GM18951 (cell line): ENCODE data around the gene LRFN2.

Experiments
- POLR2A ChIP-seq: IDR thresholded peaks from 4 replicates; pipeline ENCODE4 v1.6.1; 2011; ENCODE audit warnings: mild to moderate bottlenecking; ENCODE audit not compliant: insufficient read length, insufficient read depth; ENCODE audit errors: extremely low read depth
- in situ Hi-C: fragments of 300-500 bp; cut with MboI; formaldehyde crosslinking; loops from one replicate; pipeline ENCODE4 v1.12.0; 2022; ENCODE audit warnings: low sequenced_read_pairs, mixed read lengths, inconsistent platforms; ENCODE audit not compliant: unreplicated experiment

The LRFN2 gene

DNA sequence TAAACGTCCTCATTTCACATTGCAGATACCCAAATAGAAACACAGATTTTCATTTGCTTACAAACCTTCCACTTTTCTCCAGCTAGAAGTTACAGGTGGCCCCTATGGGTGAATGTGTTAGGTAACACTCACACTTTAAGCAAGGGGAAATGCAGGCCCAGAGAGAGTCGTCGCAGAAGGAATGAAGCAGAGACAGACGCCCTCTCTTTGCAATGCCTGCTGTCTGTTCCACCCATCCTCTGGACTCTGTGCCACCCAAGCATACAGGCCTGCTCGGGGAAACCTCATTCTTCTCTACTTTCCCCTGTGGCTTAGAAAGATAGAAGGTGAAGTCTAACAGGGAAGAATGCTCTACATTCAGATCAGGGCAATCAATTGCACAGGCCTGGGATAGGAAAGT is 57.2 kb downstream of the LRFN2 start:
- in situ Hi-C loops, result no loop called here
- no peak for TF ChIP-seq POLR2A

DNA sequence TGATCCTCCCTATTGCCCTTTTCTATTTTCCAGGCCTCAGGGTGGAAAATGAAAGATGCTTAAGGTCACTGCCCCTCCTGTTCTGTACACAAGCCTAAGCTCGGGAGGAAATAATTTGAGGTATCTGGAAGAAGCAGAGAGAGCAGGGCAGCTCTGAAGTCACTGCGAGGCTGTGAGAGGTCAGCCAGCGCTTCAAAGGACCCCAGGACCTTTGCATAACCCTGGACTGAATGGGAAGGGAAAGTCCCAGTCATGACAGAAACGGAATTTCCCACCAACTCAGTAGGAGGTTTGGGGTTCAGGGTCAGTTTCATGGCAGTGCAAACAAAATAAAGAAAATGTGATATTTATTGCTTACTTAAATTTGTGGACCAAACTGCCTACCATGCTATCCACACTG is 58.1 kb downstream of the LRFN2 start:
- in situ Hi-C loops, result no loop called here
- no peak for TF ChIP-seq POLR2A

DNA sequence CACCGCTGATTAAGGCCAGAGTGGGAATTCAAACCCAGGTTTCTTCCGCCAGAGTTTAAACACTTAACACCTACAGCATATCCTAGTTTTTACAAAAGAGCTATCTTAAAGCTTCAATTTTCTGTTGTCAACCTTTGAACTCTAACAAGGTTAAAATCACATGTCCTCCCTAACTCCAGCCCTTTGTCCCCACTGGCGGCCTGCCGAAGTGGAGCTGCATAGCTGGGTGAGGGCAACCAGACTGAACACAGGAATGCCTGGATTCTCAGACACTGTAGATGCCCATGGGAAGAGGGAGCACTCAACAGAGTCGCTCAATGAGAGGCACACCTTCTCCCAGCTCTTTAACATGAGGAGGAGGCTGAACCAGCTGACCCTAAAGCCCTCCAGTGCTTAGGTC is 59.1 kb downstream of the LRFN2 start:
- TF ChIP-seq POLR2A, result no peak
- in situ Hi-C loops, result no loop called here

DNA sequence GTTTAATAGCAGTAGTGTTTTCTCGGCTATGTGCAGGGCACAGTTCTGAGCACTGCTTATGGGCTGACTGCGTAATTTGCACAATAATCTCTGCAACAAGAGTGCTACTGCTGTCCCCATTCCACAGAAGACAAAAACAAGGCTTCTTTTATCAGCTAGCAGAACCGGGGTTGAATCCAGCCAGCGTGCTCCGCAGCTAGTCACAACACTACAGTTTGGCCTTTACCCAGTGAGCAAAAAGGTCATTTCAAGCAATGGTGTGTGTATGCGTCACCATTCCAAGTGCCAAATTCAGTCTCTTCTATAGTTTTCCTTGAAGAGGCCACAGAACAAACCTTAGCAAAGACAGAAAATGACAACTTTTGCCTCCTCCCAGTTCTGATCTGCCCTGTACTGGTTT is 61.1 kb downstream of the LRFN2 start:
- TF ChIP-seq POLR2A, result no peak
- in situ Hi-C loops, result no loop called here

DNA sequence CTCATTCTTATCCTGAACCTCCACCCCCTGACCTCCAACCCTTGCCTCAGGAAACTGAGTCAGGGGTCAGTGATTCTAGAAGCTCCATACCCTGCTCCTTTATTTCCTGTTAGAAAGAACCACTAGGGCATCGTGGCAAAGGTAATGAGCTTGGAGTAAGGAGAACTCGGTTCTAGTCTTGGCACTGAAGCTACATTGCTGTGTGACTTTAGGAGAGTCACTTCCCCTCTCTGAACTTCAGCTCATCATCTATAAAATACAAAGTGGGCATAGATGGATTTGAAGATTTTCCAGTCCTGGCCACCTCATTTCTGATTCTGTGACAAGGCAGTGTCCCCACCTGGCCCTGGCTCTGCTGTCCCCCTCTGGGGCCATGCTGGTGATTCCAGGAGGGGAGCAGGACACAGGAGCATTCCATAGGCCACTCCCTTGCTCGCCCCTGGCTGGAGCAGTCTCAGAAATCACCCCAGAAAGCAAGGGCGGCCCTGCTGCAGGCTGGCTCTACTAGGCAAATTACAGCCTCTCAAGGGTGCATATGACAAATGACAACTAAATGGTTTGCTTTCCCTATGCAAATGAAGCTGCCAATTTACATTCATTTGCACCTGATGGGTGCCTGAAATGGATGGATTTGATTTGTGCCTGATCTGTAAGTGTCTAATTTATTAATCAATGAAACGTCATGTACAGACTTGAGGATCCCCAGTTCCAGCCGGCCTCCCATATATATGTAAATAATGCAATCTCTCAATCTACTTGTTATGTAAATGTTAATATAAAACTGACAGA is 62.2 kb downstream of the LRFN2 start:
- in situ Hi-C loops, result no loop called here
- TF ChIP-seq POLR2A, result no peak

DNA sequence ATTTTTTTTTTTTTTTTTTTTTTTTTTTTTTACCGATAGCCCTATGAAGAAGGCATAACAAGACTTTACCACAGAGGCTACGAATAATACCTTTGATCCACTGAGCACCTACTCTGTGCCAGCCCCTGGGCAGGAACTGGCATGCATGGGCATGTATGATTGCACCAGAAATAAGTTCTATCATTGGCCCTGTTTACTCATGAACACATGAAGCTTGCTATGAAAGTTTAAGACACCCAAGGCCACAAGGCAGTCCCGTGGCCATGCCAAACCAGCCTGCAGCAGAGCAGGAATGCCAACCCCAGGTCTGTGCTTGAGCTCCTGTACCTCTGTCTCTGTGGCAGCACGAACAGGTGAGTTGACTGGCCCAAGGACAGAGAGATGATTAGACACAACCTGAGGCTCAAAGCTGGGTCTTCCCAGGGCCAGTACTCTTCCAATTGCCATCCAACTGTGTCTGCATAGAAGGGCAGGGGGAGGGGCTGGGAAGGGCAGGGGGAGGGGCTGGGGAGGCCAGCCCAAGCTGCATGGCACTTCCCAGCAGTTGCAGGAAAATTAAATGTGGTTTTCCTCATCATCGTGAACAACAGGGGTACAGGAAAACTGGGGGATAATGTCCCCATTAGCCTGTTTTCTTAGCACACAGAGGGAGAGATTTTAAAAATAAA is 63.5 kb downstream of the LRFN2 start:
- no peak for TF ChIP-seq POLR2A
- in situ Hi-C loops, result no loop called here

DNA sequence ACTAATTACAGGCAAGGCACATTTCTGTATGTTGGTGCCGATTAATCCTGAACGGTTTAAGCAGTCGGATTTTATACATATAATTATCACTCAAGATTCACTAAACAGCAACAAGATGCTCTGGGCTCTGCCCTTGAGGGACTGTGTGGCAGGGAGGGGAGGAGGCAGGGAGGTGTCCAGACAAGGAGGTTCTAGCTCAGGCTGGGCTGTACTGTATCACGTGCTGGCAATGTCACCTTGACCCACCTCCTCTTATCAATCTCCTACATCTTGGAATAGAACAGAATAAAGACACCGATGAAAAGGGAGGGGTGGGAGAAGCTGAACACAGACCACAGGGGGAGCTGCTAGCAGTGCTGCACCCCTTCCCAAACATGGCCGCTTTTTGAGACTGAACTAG is 65.7 kb downstream of the LRFN2 start:
- TF ChIP-seq POLR2A, result no peak
- in situ Hi-C loops, result no loop called here

DNA sequence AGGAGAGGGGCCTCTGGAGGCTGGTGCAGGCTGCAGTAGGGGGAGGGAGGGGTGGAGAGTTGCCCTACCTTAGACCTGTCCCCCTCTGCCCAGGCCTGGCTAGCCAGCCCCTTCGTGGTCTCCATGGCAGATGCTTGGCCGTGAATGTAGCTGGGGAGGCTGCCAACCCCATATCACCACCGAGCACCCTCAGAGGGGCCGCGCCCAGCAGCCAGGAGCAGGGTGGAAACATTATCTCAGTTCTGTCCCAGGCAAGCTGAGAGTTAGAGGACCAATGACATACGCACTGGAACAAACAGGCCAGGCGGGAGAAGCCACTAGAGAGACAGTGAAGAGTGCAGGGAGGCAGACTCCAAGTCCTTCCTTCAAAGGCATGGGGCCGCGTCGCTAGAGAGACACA is 66.5 kb downstream of the LRFN2 start:
- in situ Hi-C loops, result no loop called here
- TF ChIP-seq POLR2A, result no peak

DNA sequence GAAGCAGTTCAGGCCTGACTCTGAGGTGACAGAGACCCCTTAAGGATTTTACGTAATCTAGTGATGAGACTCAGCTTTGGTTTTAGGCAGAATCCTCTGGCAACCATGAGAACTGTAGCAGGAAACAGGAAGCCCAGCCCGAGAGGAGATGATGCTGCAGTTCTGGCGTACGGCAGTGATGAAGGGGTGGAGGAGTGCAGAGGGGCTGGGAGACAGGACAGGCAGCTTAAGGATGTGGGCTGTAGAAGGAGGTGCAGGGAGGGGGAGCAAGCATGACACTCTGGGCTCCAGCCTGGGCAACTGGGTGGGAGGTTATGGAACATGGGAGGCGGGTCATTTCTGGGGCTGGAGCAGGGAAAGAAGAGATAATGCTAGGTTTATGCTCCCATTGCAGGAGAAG is 67.1 kb downstream of the LRFN2 start:
- TF ChIP-seq POLR2A, result no peak
- in situ Hi-C loops, result no loop called here

DNA sequence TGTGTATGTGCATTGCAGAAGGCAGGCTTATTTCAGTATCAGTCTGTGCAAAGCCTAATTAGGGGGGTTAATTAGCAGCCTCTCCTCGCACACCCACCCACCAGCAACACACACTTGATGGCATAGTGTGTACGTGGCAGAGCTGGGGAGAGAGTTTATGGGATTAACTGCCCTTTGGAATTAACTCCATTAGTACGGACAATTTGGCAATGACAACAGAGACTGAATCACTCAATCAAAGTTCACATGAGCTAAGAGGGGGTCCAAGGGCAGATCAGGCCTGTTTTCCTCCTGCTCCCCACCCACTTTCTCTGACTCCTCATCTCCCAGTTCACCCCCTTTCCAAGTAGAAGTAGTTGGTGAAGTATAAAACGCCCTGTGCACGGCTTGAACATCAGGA is 69.5 kb downstream of the LRFN2 start:
- in situ Hi-C loops, result no loop called here
- no peak for TF ChIP-seq POLR2A

DNA sequence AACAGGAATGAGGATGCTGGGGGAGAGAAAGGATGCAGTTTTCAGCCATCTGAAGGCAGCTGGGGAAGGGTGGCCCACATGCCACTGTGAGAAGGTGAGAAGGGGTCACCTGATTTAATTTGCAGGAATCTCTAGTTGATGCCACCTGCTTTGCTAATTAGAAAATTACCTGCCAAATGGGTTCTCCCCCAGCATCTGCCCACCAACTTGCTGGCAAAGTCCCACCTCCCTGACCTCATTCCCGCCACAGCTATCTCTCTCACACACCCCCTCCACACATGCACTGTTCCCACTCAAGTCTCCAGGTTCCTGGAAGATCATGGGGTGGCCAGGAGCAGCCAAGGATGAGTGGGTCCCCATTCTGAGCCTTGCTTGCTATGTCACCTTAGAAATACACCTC is 70.7 kb downstream of the LRFN2 start:
- in situ Hi-C loops, result no loop called here
- no peak for TF ChIP-seq POLR2A

DNA sequence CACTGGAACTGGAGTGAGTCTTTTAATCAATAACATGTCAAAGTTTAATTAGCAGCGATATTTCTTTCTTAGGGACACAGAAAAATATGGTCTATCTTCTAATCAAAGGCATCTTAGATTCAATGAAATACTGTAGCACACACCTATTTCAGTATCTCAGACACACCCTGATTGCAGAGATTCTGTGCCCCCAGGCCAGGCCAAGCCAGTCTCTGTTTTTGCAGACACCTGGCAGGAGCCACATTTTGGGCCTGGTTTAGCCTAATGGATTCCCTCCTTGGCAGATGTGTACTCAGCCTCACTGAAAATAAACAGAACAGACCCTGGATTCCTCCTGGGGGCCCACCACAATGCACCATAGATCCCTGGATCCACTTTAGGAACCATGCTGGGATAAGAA is 74.8 kb downstream of the LRFN2 start:
- TF ChIP-seq POLR2A, result no peak
- in situ Hi-C loops, result no loop called here

DNA sequence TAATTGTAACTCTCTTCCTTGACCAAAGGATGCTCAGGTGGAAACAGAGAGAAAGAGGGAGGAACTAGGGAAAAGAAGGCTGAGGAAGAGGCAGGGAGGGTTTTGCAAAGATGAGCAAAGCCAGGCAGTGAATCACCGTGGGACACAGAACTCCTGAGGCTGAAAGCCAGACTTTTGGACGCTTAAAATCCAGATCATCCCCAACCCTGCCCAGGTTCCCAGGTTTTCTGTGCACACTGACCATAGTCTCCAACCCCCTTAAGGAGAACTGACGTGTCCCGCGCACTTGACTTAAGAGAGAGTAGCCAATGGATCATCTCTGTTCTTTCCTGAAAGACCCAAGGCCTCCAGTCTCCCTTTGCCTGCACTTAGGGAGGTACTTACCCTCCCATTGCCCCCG is 75.3 kb downstream of the LRFN2 start:
- no peak for TF ChIP-seq POLR2A
- in situ Hi-C loops, result no loop called here

DNA sequence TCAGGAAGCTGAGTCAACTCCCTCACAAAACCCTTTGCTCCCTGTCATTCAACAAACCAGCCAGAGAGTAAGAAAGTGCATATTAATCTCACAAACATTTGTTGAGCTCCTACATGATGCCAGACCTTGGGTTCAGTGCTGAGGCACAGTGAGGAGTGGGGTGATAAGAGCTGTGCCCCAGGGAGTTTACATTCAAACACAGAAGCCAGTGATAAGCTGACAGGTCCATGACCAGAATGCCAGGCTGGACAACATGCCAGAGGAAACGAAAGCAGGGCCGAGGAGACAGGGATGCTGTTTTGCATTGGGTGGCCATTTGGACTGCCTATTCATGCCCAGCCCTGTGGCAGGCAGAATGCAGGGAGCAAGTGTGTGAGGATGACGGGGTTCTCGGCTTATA is 76.7 kb downstream of the LRFN2 start:
- in situ Hi-C loops, result no loop called here
- no peak for TF ChIP-seq POLR2A

DNA sequence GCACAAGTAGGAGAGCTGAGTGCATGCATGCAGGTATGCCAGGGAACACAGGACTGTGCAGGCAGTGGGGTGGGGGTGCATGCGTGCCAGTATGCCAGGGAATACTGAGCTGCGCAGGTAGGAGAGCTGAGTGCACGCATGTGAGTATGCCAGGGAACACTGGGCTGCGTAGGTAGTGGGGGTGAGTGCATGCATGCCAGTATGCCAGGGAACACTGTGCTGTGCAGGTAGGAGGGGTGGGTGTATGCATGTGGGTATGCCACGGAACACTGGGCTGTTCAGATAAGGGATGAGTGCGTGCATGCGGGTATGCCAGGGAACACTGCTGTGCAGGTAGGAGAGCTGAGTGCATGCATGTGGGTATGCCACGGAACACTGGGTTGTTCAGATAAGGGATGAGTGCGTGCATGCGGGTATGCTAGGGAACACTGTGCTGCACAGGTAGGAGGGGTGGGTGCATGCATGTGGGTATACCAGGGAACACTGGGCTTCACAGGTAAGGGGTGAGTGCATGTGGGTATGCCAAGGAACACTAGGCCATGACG is 77.4 kb downstream of the LRFN2 start:
- in situ Hi-C loops, result no loop called here
- TF ChIP-seq POLR2A, result no peak

DNA sequence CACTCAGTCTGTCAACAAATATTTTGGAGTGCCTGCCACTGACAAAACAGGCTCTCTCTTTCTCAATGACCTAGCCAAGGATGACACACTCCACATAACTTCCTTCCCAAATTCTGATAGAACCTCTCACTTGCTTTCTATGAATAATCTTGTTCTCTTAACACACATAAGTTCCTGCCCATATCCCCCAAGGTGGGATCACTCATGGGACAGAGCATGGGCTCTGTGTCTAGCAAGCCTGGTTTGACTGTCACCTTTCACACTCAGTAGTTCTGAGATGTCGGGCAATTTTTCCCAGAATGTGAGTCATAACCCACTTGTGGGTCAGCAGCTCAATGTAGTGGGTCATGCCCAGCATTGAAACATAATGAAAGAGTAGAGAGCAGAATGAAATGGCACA is 78.1 kb downstream of the LRFN2 start:
- in situ Hi-C loops, result no loop called here
- no peak for TF ChIP-seq POLR2A
